ENCODE data around the gene GORASP1.

GORASP1 gene

DNA sequence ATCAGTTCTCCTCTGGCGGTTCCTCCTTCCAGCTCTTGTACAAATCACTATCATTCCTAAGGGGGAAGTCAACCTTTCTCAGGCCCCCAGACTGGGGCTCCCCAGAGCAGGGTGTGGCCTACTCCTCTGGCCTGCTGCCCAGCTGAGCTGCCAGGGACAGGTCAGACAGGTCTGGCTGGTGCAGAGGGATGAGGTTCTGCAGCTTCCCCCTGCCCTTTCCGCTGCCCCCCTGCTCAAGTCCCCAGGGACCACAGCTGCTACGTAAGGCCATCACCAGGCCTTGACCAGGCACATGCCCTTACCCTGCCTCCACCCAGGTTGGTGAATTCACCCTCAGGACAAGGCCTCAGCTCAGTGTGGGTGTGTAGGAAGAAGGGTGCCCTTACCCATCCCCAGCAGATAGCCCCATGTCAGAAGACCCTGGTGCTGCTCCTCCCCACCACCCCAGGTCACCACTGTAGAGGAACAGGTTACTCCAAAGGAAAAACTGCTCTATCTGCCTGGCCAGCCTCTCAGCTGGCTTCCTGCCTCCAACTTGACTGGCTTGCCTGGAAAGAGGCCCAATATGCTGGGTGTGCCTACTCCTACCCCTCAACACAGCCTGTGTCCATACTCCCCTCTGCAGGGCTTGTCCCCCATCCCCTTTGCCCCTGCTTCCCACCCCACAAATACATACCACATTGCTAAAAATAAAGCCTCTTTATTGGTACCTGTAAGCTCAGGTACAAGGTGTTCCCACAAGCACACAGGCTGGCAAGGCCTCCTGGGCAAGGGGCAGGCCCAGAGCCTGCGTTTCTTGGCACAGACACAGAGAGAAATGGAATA is 34.0 kb upstream of the GORASP1 start:
- peaks cover 7% of the 10 kb centered on the region for H3K79me2 ChIP-seq (ENCODE audit: control insufficient read depth, insufficient read depth, low read length, poor library complexity)
- no peak overlapping the region for H2AFZ ChIP-seq (ENCODE audit: insufficient read depth, low read length, poor library complexity)
- H3K9me3 ChIP-seq (ENCODE audit: insufficient read depth, low read depth, low read length) = no peaks in the 10 kb centered on the region
- WGBS (ENCODE audit: extremely low coverage, insufficient coverage, insufficient read length) = no CpG with 5 or more reads among the region's 4 CpGs
- no peak overlapping the region for H3K4me3 ChIP-seq (ENCODE audit: low read depth, low read length)
- H2BK5ac ChIP-seq (ENCODE audit: low read depth, low read length, poor library complexity) = no peak overlapping the region
- peak overlapping the region; percentile 6 for H3K9ac ChIP-seq (ENCODE audit: low read length)
- H3K14ac ChIP-seq (ENCODE audit: low read length) = no peak overlapping the region
- H3K36me3 ChIP-seq (ENCODE audit: control insufficient read depth in 1 of 2, insufficient read depth in 2 of 2, low read length in 2 of 2) = peaks cover 57 to 64% of the 10 kb centered on the region in 2 experiments
- H3K23ac ChIP-seq (ENCODE audit: low read length) = no peak overlapping the region
- no peak overlapping the region for H2BK12ac ChIP-seq (ENCODE audit: low read length)
- no peak overlapping the region for H2AK5ac ChIP-seq (ENCODE audit: low read length)
- H4K8ac ChIP-seq (ENCODE audit: low read depth, low read length) = peak overlapping the region; percentile 1
- no peak overlapping the region for H4K12ac ChIP-seq (ENCODE audit: low read depth, low read length)
- peak overlapping the region; percentile 31 for H3K27ac ChIP-seq (ENCODE audit: low read depth, low read length)
- H3K27me3 ChIP-seq (ENCODE audit: insufficient read depth, low read length) = no peaks in the 10 kb centered on the region
- H3K79me1 ChIP-seq (ENCODE audit: low read length) = peaks cover 9% of the 10 kb centered on the region
- peak overlapping the region; percentile 27 for H3K18ac ChIP-seq (ENCODE audit: low read length)
- peak overlapping the region; percentile 29 for H3K4me2 ChIP-seq (ENCODE audit: low read length)
- peak; percentile 78 to 86 for DNase-seq
- H3K4ac ChIP-seq (ENCODE audit: low read depth, low read length) = no peak overlapping the region
- H2BK120ac ChIP-seq (ENCODE audit: insufficient read depth, low read length, poor library complexity) = no peak overlapping the region
- H4K91ac ChIP-seq (ENCODE audit: low read depth, low read length) = no peak overlapping the region
- H3K4me1 ChIP-seq (ENCODE audit: control insufficient read depth in 1 of 2, insufficient read depth in 2 of 2, low read length in 2 of 2) = peaks cover 34 to 44% of the 10 kb centered on the region in 2 experiments

DNA sequence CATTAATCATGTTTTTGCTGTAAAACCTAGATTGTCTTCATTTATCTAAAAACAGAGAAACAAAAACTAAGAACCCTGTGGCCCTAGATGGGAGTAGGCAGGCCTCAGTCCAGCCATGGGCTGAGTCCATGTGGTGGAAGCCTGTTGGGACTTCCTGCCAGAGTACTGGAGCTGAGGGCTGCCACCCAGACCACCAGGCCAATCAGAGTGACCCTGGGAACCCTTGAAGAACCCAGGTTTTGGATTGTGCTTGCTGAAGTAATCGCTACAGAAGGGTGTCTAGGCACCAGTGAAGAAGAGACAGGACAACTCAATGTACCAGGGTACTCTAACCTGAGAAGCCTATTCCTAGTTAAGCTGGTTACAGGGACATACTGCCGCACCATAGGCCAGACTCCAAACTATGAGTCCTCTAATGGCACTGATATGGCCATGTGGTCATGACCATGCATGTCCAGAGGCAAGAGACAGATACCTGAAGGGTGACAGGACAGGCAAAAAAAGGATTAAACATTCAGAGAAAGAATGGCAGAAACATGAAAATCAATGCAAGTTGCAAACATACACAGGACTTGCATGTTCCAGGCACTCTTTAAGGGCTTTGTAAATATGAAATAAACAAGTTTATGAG is 33.0 kb upstream of the GORASP1 start:
- Histone ChIP-seq H2AK5ac (ENCODE audit: low read length) (no peak overlapping the region), H4K91ac (ENCODE audit: low read depth, low read length) (no peak overlapping the region), H2BK12ac (ENCODE audit: low read length) (no peak overlapping the region), H3K79me2 (ENCODE audit: control insufficient read depth, insufficient read depth, low read length, poor library complexity) (peaks cover 2% of the 10 kb centered on the region), H3K9ac (ENCODE audit: low read length) (no peak overlapping the region), H2BK120ac (ENCODE audit: insufficient read depth, low read length, poor library complexity) (no peak overlapping the region), H4K12ac (ENCODE audit: low read depth, low read length) (no peak overlapping the region), H3K4me1 (ENCODE audit: control insufficient read depth in 1 of 2, insufficient read depth in 2 of 2, low read length in 2 of 2) (peaks cover 28 to 38% of the 10 kb centered on the region in 2 experiments), H3K79me1 (ENCODE audit: low read length) (peaks cover 4% of the 10 kb centered on the region), H3K18ac (ENCODE audit: low read length) (no peak overlapping the region), H3K9me3 (ENCODE audit: insufficient read depth, low read depth, low read length) (no peaks in the 10 kb centered on the region), H3K4me3 (ENCODE audit: low read depth, low read length) (no peak overlapping the region), H3K27me3 (ENCODE audit: insufficient read depth, low read length) (no peaks in the 10 kb centered on the region), H3K23ac (ENCODE audit: low read length) (no peak overlapping the region), H4K8ac (ENCODE audit: low read depth, low read length) (no peak overlapping the region), H3K36me3 (ENCODE audit: control insufficient read depth in 1 of 2, insufficient read depth in 2 of 2, low read length in 2 of 2) (peaks cover 51 to 58% of the 10 kb centered on the region in 2 experiments), H3K14ac (ENCODE audit: low read length) (no peak overlapping the region), H3K4ac (ENCODE audit: low read depth, low read length) (no peak overlapping the region), H2BK5ac (ENCODE audit: low read depth, low read length, poor library complexity) (no peak overlapping the region), H3K27ac (ENCODE audit: low read depth, low read length) (peak overlapping the region; percentile 14), H3K4me2 (ENCODE audit: low read length) (no peak overlapping the region), H2AFZ (ENCODE audit: insufficient read depth, low read length, poor library complexity) (no peak overlapping the region)
- peak in 1 of 2 donors; percentile 62 for DNase-seq
- WGBS (ENCODE audit: extremely low coverage, insufficient coverage, insufficient read length) = no CpG with 5 or more reads among the region's 2 CpGs

DNA sequence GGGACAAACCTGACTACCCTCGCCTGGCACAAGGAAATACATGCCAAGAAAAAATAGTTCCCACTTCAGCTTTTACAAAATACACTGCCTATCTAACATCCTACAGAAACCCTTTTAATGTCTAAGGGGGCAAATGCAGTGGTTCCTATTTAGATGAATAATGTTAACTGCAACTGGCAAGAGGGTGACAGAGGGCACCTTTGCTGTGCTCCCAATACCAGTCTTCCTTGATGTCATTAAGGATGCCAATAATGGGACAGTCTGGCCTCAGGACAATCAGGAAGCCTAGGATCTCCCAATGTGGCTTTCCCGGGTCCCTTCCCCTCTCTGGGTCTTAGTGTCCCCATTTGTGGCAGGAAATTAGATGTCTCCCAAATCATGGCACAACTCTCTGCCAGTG is 32.0 kb upstream of the GORASP1 start:
- H3K4ac ChIP-seq (ENCODE audit: low read depth, low read length) = no peak overlapping the region
- no peak overlapping the region for H4K12ac ChIP-seq (ENCODE audit: low read depth, low read length)
- no peak overlapping the region for H3K9ac ChIP-seq (ENCODE audit: low read length)
- no peak overlapping the region for H3K18ac ChIP-seq (ENCODE audit: low read length)
- no peak overlapping the region for H3K23ac ChIP-seq (ENCODE audit: low read length)
- no peak overlapping the region for H4K91ac ChIP-seq (ENCODE audit: low read depth, low read length)
- H4K8ac ChIP-seq (ENCODE audit: low read depth, low read length) = no peak overlapping the region
- H2BK120ac ChIP-seq (ENCODE audit: insufficient read depth, low read length, poor library complexity) = no peak overlapping the region
- no CpG with 5 or more reads among the region's 2 CpGs for WGBS (ENCODE audit: extremely low coverage, insufficient coverage, insufficient read length)
- H3K36me3 ChIP-seq (ENCODE audit: control insufficient read depth in 1 of 2, insufficient read depth in 2 of 2, low read length in 2 of 2) = peaks cover 44 to 49% of the 10 kb centered on the region in 2 experiments
- H3K9me3 ChIP-seq (ENCODE audit: insufficient read depth, low read depth, low read length) = no peaks in the 10 kb centered on the region
- H2AFZ ChIP-seq (ENCODE audit: insufficient read depth, low read length, poor library complexity) = no peak overlapping the region
- peaks cover 28 to 34% of the 10 kb centered on the region in 2 experiments for H3K4me1 ChIP-seq (ENCODE audit: control insufficient read depth in 1 of 2, insufficient read depth in 2 of 2, low read length in 2 of 2)
- H3K4me3 ChIP-seq (ENCODE audit: low read depth, low read length) = no peak overlapping the region
- H2BK12ac ChIP-seq (ENCODE audit: low read length) = no peak overlapping the region
- no peak for DNase-seq
- H3K27me3 ChIP-seq (ENCODE audit: insufficient read depth, low read length) = no peaks in the 10 kb centered on the region
- no peak overlapping the region for H2BK5ac ChIP-seq (ENCODE audit: low read depth, low read length, poor library complexity)
- peaks cover 2% of the 10 kb centered on the region for H3K79me1 ChIP-seq (ENCODE audit: low read length)
- H3K4me2 ChIP-seq (ENCODE audit: low read length) = no peak overlapping the region
- H3K14ac ChIP-seq (ENCODE audit: low read length) = no peak overlapping the region
- H3K79me2 ChIP-seq (ENCODE audit: control insufficient read depth, insufficient read depth, low read length, poor library complexity) = peaks cover 2% of the 10 kb centered on the region
- no peak overlapping the region for H2AK5ac ChIP-seq (ENCODE audit: low read length)
- H3K27ac ChIP-seq (ENCODE audit: low read depth, low read length) = no peak overlapping the region

DNA sequence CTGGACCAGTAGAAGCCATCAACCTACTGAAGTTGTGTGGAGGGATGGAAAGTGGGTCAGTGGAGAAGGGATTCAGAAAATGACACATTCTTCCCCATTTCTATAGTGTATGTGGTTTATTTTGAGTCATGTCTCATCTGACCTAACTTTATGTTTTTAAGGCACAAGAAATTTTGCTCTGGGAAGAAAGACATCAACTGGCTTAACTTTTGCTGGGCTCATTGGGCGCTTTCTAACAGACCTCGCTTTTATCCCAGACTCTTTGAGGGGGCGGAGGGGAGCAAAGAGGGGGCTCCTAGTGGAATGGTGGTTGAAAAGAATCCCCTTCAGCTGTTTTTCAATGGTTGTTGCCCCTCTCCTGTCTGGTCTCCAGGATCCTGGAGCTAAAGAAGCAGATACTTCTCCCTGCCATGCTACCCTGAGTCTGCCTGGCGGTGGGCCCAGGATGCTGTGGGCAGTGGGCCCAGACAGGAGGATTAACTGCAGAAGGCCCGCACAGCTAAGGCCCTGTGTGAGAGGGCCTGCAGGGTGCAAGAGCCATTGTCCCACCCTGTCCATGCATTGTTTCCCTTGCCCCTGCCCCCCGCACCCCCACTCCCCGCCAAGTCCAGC is 31.5 kb upstream of the GORASP1 start:
- H3K18ac ChIP-seq (ENCODE audit: low read length) = no peak overlapping the region
- H2BK12ac ChIP-seq (ENCODE audit: low read length) = no peak overlapping the region
- H3K9me3 ChIP-seq (ENCODE audit: insufficient read depth, low read depth, low read length) = no peaks in the 10 kb centered on the region
- peak in 1 of 2 donors; percentile 38 for DNase-seq
- no CpG with 5 or more reads among the region's 7 CpGs for WGBS (ENCODE audit: extremely low coverage, insufficient coverage, insufficient read length)
- no peak overlapping the region for H4K91ac ChIP-seq (ENCODE audit: low read depth, low read length)
- H3K27me3 ChIP-seq (ENCODE audit: insufficient read depth, low read length) = no peaks in the 10 kb centered on the region
- peaks cover 2% of the 10 kb centered on the region for H3K79me1 ChIP-seq (ENCODE audit: low read length)
- no peak overlapping the region for H2BK5ac ChIP-seq (ENCODE audit: low read depth, low read length, poor library complexity)
- no peak overlapping the region for H2BK120ac ChIP-seq (ENCODE audit: insufficient read depth, low read length, poor library complexity)
- H3K27ac ChIP-seq (ENCODE audit: low read depth, low read length) = no peak overlapping the region
- H2AK5ac ChIP-seq (ENCODE audit: low read length) = no peak overlapping the region
- no peak overlapping the region for H4K12ac ChIP-seq (ENCODE audit: low read depth, low read length)
- H3K79me2 ChIP-seq (ENCODE audit: control insufficient read depth, insufficient read depth, low read length, poor library complexity) = peaks cover 2% of the 10 kb centered on the region
- no peak overlapping the region for H3K4me2 ChIP-seq (ENCODE audit: low read length)
- peaks cover 28 to 32% of the 10 kb centered on the region in 2 experiments for H3K4me1 ChIP-seq (ENCODE audit: control insufficient read depth in 1 of 2, insufficient read depth in 2 of 2, low read length in 2 of 2)
- no peak overlapping the region for H3K9ac ChIP-seq (ENCODE audit: low read length)
- H3K36me3 ChIP-seq (ENCODE audit: control insufficient read depth in 1 of 2, insufficient read depth in 2 of 2, low read length in 2 of 2) = peaks cover 39 to 44% of the 10 kb centered on the region in 2 experiments
- no peak overlapping the region for H3K4me3 ChIP-seq (ENCODE audit: low read depth, low read length)
- H3K23ac ChIP-seq (ENCODE audit: low read length) = no peak overlapping the region
- no peak overlapping the region for H3K4ac ChIP-seq (ENCODE audit: low read depth, low read length)
- H4K8ac ChIP-seq (ENCODE audit: low read depth, low read length) = no peak overlapping the region
- no peak overlapping the region for H2AFZ ChIP-seq (ENCODE audit: insufficient read depth, low read length, poor library complexity)
- H3K14ac ChIP-seq (ENCODE audit: low read length) = no peak overlapping the region
